Stimulated activated naive CD8-positive, alpha-beta T cell treated with anti-CD3 and anti-CD28 coated beads, Interleukin-15, amount 100 ng/mL, for 72 hours (primary cell): ENCODE measurements around the gene SLC44A2.

Experiments
- ATAC-seq: fragments of 150-1000 bp; cut with Tn5 transposase; 2 replicates; pipeline ENCODE4 v1.10.0; 2021; ENCODE audit warnings: mild to moderate bottlenecking, moderate library complexity
- DNase-seq, 2 donors: peaks; one replicate each; pipeline ENCODE4 v3.0.0; 2021 to 2022
- H3K27ac Mint-ChIP-seq, 2 donors: one replicate each; pipeline ENCODE4 v1.8.0; 2022; ENCODE audit warnings: mild to moderate bottlenecking in 2 of 2, mixed read lengths in 2 of 2, moderate library complexity in 2 of 2
- H3K27me3 Mint-ChIP-seq: one replicate; pipeline ENCODE4 v1.8.0; 2022; ENCODE audit warnings: mixed read lengths
- H3K4me1 Mint-ChIP-seq: one replicate; pipeline ENCODE4 v1.8.0; 2022; ENCODE audit warnings: mild to moderate bottlenecking, mixed read lengths
- H3K4me3 Mint-ChIP-seq, 2 donors: one replicate each; pipeline ENCODE4 v1.8.0; 2022; ENCODE audit warnings: mild to moderate bottlenecking in 2 of 2, mixed read lengths in 2 of 2, moderate library complexity in 1 of 2
- H3K9me3 Mint-ChIP-seq, 2 donors: one replicate each; pipeline ENCODE4 v1.8.0; 2022; ENCODE audit warnings: mixed read lengths in 2 of 2

The SLC44A2 gene

GRCh38 chr19:10636304-10636972 is 11.1 kb downstream of the SLC44A2 start:
- Mint-ChIP-seq H3K27me3 (no peaks in the 10 kb centered on the region), H3K9me3 (no peaks in the 10 kb centered on the region), H3K4me3 (no peak overlapping the region), H3K27ac (peak overlapping the region in 1 of 2 donors; percentile 69), H3K4me1 (peaks cover 28% of the 10 kb centered on the region)
- ATAC-seq (no peak), DNase-seq (no peak)

- no peaks in the 10 kb centered on the region for H3K9me3 Mint-ChIP-seq
- DNase-seq (no peak), ATAC-seq (no peak)
- no peak overlapping the region for H3K27ac Mint-ChIP-seq
- peaks cover 43% of the 10 kb centered on the region for H3K4me1 Mint-ChIP-seq
- no peaks in the 10 kb centered on the region for H3K27me3 Mint-ChIP-seq
- no peak overlapping the region for H3K4me3 Mint-ChIP-seq
Observed at GRCh38 chr19:10637894-10638293, 12.5 kb downstream of the SLC44A2 start.

- no peak overlapping the region for H3K4me3 Mint-ChIP-seq
- no peak overlapping the region for H3K27ac Mint-ChIP-seq
- no peaks in the 10 kb centered on the region for H3K27me3 Mint-ChIP-seq
- no peak for ATAC-seq
- peaks cover 62% of the 10 kb centered on the region for H3K4me1 Mint-ChIP-seq
- no peaks in the 10 kb centered on the region for H3K9me3 Mint-ChIP-seq
- DNase-seq, result no peak
Observed at GRCh38 chr19:10639836-10640235, 14.5 kb downstream of the SLC44A2 start.

GRCh38 chr19:10640361-10640760 is 15.0 kb downstream of the SLC44A2 start:
- H3K4me1 Mint-ChIP-seq, result peaks cover 63% of the 10 kb centered on the region
- H3K4me3 Mint-ChIP-seq, result no peak overlapping the region
- H3K9me3 Mint-ChIP-seq, result no peaks in the 10 kb centered on the region
- peak overlapping the region in 1 of 2 donors; percentile 3 for H3K27ac Mint-ChIP-seq
- no peaks in the 10 kb centered on the region for H3K27me3 Mint-ChIP-seq
- no peak for ATAC-seq
- no peak for DNase-seq

GRCh38 chr19:10641248-10641647 is 15.9 kb downstream of the SLC44A2 start:
- no peaks in the 10 kb centered on the region for H3K27me3 Mint-ChIP-seq
- H3K27ac Mint-ChIP-seq, result peak overlapping the region; percentile 86
- ATAC-seq (no peak), DNase-seq (no peak)
- H3K4me1 Mint-ChIP-seq, result peaks cover 63% of the 10 kb centered on the region
- H3K9me3 Mint-ChIP-seq, result no peaks in the 10 kb centered on the region
- H3K4me3 Mint-ChIP-seq, result no peak overlapping the region

- peaks cover 51% of the 10 kb centered on the region for H3K4me1 Mint-ChIP-seq
- no peaks in the 10 kb centered on the region for H3K9me3 Mint-ChIP-seq
- H3K27me3 Mint-ChIP-seq, result no peaks in the 10 kb centered on the region
- DNase-seq (no peak), ATAC-seq (peak; percentile 29)
- peak overlapping the region; percentile 20 to 96 for H3K27ac Mint-ChIP-seq
- peak overlapping the region in 1 of 2 donors; percentile 69 for H3K4me3 Mint-ChIP-seq
Observed at GRCh38 chr19:10642473-10643171, 17.3 kb downstream of the SLC44A2 start.

- peak; percentile 22 for ATAC-seq
- Mint-ChIP-seq H3K27me3 (no peaks in the 10 kb centered on the region), H3K27ac (peak overlapping the region; percentile 23 to 96), H3K4me3 (peak overlapping the region in 1 of 2 donors; percentile 69), H3K4me1 (peaks cover 49% of the 10 kb centered on the region), H3K9me3 (no peaks in the 10 kb centered on the region)
- DNase-seq, result no peak
Observed at GRCh38 chr19:10643172-10643967, 18.0 kb downstream of the SLC44A2 start.

GRCh38 chr19:10643968-10644259 is 18.6 kb downstream of the SLC44A2 start:
- Mint-ChIP-seq H3K27ac (peak overlapping the region in 1 of 2 donors; percentile 14), H3K4me3 (peak overlapping the region in 1 of 2 donors; percentile 9), H3K4me1 (peaks cover 52% of the 10 kb centered on the region)

GRCh38 chr19:10644260-10645007 is 19.1 kb downstream of the SLC44A2 start:
- DNase-seq, result peak; percentile 77 to 79
- H3K9me3 Mint-ChIP-seq, result no peaks in the 10 kb centered on the region
- H3K27ac Mint-ChIP-seq, result peak overlapping the region in 1 of 2 donors; percentile 91
- no peaks in the 10 kb centered on the region for H3K27me3 Mint-ChIP-seq
- peak; percentile 91 for ATAC-seq
- peak overlapping the region in 1 of 2 donors; percentile 24 for H3K4me3 Mint-ChIP-seq
- H3K4me1 Mint-ChIP-seq, result peaks cover 52% of the 10 kb centered on the region

More at GRCh38 chr19:10643968-10644259, 18.6 kb downstream of the SLC44A2 start:
- DNase-seq, result no peak
- ATAC-seq, result no peak
- Mint-ChIP-seq H3K27me3 (no peaks in the 10 kb centered on the region), H3K9me3 (no peaks in the 10 kb centered on the region)

- no peak for ATAC-seq
- H3K27ac Mint-ChIP-seq, result peak overlapping the region in 1 of 2 donors; percentile 69
- no peak for DNase-seq
- H3K4me3 Mint-ChIP-seq, result no peak overlapping the region
- no peaks in the 10 kb centered on the region for H3K27me3 Mint-ChIP-seq
- no peaks in the 10 kb centered on the region for H3K9me3 Mint-ChIP-seq
- peaks cover 43% of the 10 kb centered on the region for H3K4me1 Mint-ChIP-seq
Observed at GRCh38 chr19:10646456-10647159, 21.3 kb downstream of the SLC44A2 start.

- no peak overlapping the region for H3K27ac Mint-ChIP-seq
- peaks cover 37% of the 10 kb centered on the region for H3K4me1 Mint-ChIP-seq
- no peaks in the 10 kb centered on the region for H3K9me3 Mint-ChIP-seq
- DNase-seq (no peak), ATAC-seq (no peak)
- no peaks in the 10 kb centered on the region for H3K27me3 Mint-ChIP-seq
- no peak overlapping the region for H3K4me3 Mint-ChIP-seq
Observed at GRCh38 chr19:10648360-10648759, 23.0 kb downstream of the SLC44A2 start.

- Mint-ChIP-seq H3K4me3 (peak overlapping the region; percentile 33 to 86), H3K27me3 (no peaks in the 10 kb centered on the region), H3K27ac (peak overlapping the region in 1 of 2 donors; percentile 30), H3K9me3 (no peaks in the 10 kb centered on the region), H3K4me1 (peaks cover 38% of the 10 kb centered on the region)
- DNase-seq, result no peak
- ATAC-seq, result no peak
Observed at GRCh38 chr19:10651851-10652250, 26.5 kb downstream of the SLC44A2 start.

- Mint-ChIP-seq H3K9me3 (no peaks in the 10 kb centered on the region), H3K4me1 (peaks cover 45% of the 10 kb centered on the region), H3K27me3 (no peaks in the 10 kb centered on the region), H3K27ac (peak overlapping the region; percentile 98), H3K4me3 (peak overlapping the region; percentile 86 to 96)
- DNase-seq, result no peak
- no peak for ATAC-seq
Observed at GRCh38 chr19:10653482-10653731, 28.1 kb downstream of the SLC44A2 start.

GRCh38 chr19:10653732-10654609 is 28.6 kb downstream of the SLC44A2 start, which contains the start of gene ILF3:
Gene ILF3 (plus strand): TSS chr19:10654346. CDS start chr19:10670606, 16,260 bp downstream.
- H3K4me3 Mint-ChIP-seq, result peak within 1 kb of the TSS; percentile 86 to 96
- H3K27me3 Mint-ChIP-seq, result no peaks in the 10 kb centered on the region
- no peaks in the 10 kb centered on the region for H3K9me3 Mint-ChIP-seq
- DNase-seq (peak; percentile 99 to 100), ATAC-seq (peak; percentile 86)
- peak within 1 kb of the TSS; percentile 98 to 99 for H3K27ac Mint-ChIP-seq
- H3K4me1 Mint-ChIP-seq, result peaks cover 49% of the 10 kb centered on the region
